A673 (cell line): ENCODE results near the gene SPRED2. TPM values are rescaled to one million over a fixed set of nuclear protein-coding genes. Genes with fewer than 3 reads are reported as not detected.
A peak's percentile ranks its signal among the peaks of the same experiment; 100 is the strongest.

Source experiments
- BruUV-seq: library from RNA; stranded (reverse); fragments of 400-500 nt; replicated peaks from 2 replicates; lab custom pipeline; 2021; lab: Mats Ljungman, UMichigan
- CTCF ChIA-PET: fragments of 300-600 bp; sonication (Branson Sonifier 250); formaldehyde crosslinking; loops from one replicate; lab custom pipeline; 2022; ENCODE audit warnings: antibody characterized with exemption; lab: Charles Lee
- POLR2A ChIA-PET: fragments of 300-600 bp; sonication (Branson Sonifier 250); formaldehyde crosslinking; loops from one replicate; lab custom pipeline; 2022; ENCODE audit warnings: antibody characterized with exemption; ENCODE audit not compliant: low non-redundant PET; lab: Charles Lee
- DNase-seq: peaks from one replicate; pipeline ENCODE4 v3.0.0-alpha.2; 2015; ENCODE audit warnings: low spot score
- H3K27ac ChIP-seq: fragments of 200-600 bp; sonication (generic); 2 replicates; pipeline ENCODE4 v1.5.1; 2016; ENCODE audit warnings: mixed run types, low read depth, mild to moderate bottlenecking, mixed read lengths, antibody characterized with exemption, low read length; ENCODE audit not compliant: poor library complexity, severe bottlenecking
- H3K27me3 ChIP-seq: fragments of 200-600 bp; sonication (generic); replicated peaks from 2 replicates; pipeline ENCODE4 v1.6.1; 2017; ENCODE audit warnings: mixed run types, low read depth, mild to moderate bottlenecking, mixed read lengths, antibody characterized with exemption, low read length; ENCODE audit not compliant: insufficient read depth, poor library complexity
- H3K36me3 ChIP-seq: fragments of 200-600 bp; sonication (generic); 2 replicates; pipeline ENCODE4 v1.6.1; 2016; ENCODE audit warnings: mixed run types, mild to moderate bottlenecking, mixed read lengths, antibody characterized with exemption, low read length; ENCODE audit not compliant: insufficient read depth, poor library complexity, severe bottlenecking
- H3K4me1 ChIP-seq: fragments of 200-600 bp; sonication (generic); 2 replicates; pipeline ENCODE4 v1.6.1; 2017; ENCODE audit warnings: mixed run types, mild to moderate bottlenecking, mixed read lengths, antibody characterized with exemption, low read length; ENCODE audit not compliant: insufficient read depth, poor library complexity, severe bottlenecking
- H3K4me3 ChIP-seq: fragments of 200-600 bp; sonication (generic); 2 replicates; pipeline ENCODE4 v1.5.1; 2016; ENCODE audit warnings: low read depth, mixed run types, mild to moderate bottlenecking, mixed read lengths, low read length; ENCODE audit not compliant: poor library complexity, severe bottlenecking
- H3K9me3 ChIP-seq: fragments of 200-600 bp; sonication (generic); 2 replicates; pipeline ENCODE4 v1.6.1; 2016; ENCODE audit warnings: mixed run types, low read depth, mild to moderate bottlenecking, mixed read lengths, antibody characterized with exemption, low read length; ENCODE audit not compliant: poor library complexity, severe bottlenecking
- EZH2 ChIP-seq: fragments of 200-600 bp; sonication (generic); IDR thresholded peaks from 2 replicates; pipeline ENCODE4 v1.6.1; 2017; ENCODE audit warnings: borderline replicate concordance, low read depth, mild to moderate bottlenecking, mixed read lengths, antibody characterized with exemption, low read length; ENCODE audit not compliant: poor library complexity, severe bottlenecking
- intact Hi-C: fragments of 100-400 bp; cut with micrococcal nuclease; formaldehyde crosslinking; loops from one replicate; pipeline ENCODE4 v1.10.0; 2022; ENCODE audit not compliant: unreplicated experiment
- total RNA-seq: library from RNA; stranded (reverse); gene quantifications from 2 replicates; pipeline ENCODE4 v1.2.3, GENCODE V29; 2021
- TF ChIP-seq, protein P1 (sequence below): fragments of 300-800, 200-600 bp; sonication (generic); conservative IDR thresholded peaks from 2 replicates; pipeline ENCODE4 v1.5.1; 2017; ENCODE audit warnings: low read depth, mild to moderate bottlenecking, antibody characterized with exemption, low read length, moderate library complexity, mixed read lengths

The SPRED2 gene
- total RNA-seq, 1 experiment from 2014 or later, result 79.4 TPM

DNA sequence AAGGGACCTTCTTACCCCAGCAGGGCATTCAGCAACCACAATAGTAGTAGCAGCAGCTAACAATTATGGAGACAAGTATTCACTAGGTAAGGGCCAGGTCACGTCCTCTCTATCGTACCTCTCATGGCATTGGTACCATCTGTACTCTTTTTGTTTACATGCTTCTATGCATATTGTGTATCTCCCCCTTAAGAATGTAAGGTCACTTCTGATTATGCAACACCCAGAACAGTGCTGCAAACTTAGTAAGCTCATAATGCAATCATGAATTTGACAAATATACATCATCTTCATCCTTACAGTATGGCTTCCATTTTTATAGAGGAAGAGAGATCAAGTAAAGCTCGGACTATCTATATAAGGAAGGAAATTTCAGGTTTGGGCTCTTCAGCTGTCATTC lies 46.1 kb downstream of the SPRED2 start:
- Histone ChIP-seq H3K4me3 (no peak overlapping the region), H3K27me3 (no peaks in the 10 kb centered on the region), H3K4me1 (peaks cover 56% of the 10 kb centered on the region), H3K9me3 (no peaks in the 10 kb centered on the region), H3K27ac (no peak overlapping the region), H3K36me3 (no peaks in the 10 kb centered on the region)
- BruUV-seq, result no TSS peak
- ChIA-PET POLR2A (no interaction called here), CTCF (no interaction called here)
- TF ChIP-seq EZH2, result no peak
- TF ChIP-seq, protein P1, sequence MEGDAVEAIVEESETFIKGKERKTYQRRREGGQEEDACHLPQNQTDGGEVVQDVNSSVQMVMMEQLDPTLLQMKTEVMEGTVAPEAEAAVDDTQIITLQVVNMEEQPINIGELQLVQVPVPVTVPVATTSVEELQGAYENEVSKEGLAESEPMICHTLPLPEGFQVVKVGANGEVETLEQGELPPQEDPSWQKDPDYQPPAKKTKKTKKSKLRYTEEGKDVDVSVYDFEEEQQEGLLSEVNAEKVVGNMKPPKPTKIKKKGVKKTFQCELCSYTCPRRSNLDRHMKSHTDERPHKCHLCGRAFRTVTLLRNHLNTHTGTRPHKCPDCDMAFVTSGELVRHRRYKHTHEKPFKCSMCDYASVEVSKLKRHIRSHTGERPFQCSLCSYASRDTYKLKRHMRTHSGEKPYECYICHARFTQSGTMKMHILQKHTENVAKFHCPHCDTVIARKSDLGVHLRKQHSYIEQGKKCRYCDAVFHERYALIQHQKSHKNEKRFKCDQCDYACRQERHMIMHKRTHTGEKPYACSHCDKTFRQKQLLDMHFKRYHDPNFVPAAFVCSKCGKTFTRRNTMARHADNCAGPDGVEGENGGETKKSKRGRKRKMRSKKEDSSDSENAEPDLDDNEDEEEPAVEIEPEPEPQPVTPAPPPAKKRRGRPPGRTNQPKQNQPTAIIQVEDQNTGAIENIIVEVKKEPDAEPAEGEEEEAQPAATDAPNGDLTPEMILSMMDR, result no peak
- no peak for DNase-seq
- intact Hi-C loops, result no loop called here

DNA sequence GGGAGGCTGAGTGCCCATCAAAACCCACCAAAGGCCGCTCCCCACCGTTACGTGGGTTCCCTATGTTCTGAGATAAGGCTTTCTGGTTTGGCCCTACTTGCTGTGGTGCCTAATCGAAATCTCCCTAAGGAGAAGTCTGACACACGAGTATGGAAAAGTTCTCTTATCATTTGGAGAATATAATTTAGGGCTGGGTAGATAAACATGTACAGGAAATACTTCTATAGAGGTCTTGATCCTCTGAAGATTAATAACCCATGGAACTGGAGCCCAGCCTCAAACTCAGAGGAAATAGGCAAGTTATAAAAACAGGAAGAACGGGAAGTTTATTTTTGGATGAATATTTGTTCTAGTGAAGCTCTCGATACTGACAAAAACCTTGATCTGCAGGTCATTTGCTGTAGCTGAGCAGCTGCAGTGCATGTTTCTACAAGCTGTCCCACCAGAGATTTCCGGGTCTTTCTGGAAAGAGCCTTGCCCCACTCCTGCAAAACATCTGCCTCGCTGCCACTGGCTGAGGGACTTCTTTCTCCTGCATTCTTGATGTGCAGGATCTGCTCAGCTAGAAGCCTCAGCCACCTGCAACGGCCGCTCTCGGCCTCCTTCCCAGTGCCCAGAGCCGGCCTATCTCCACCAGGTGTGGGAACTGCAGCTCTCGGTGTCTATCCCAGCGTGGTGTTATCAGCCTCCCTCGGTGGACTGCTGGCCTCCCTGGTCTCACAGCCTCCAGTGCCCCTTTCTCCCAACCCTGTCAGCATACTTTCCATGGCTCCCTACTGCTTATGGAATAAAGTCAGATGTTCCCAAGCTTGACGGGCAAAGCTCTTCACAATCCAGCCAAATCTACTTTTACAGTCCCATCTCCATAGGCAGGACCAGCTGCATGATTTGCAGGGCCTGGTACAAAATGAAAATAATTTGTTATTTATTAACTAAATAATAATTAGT lies 48.6 kb downstream of the SPRED2 start:
- Histone ChIP-seq H3K4me1 (peaks cover 52% of the 10 kb centered on the region), H3K27me3 (no peaks in the 10 kb centered on the region), H3K9me3 (no peaks in the 10 kb centered on the region), H3K27ac (peak overlapping the region; percentile 69), H3K36me3 (no peaks in the 10 kb centered on the region), H3K4me3 (no peak overlapping the region)
- no TSS peak for BruUV-seq
- intact Hi-C loops, result no loop called here
- DNase-seq, result no peak
- TF ChIP-seq EZH2, result no peak
- TF ChIP-seq, protein P1, result no peak
- CTCF ChIA-PET, result interaction anchor here (0.6 kb wide), 1 partner anchor 258 kb away, joined by 6 read pairs; no protein-coding TSS in a partner anchor
- POLR2A ChIA-PET, result no interaction called here

DNA sequence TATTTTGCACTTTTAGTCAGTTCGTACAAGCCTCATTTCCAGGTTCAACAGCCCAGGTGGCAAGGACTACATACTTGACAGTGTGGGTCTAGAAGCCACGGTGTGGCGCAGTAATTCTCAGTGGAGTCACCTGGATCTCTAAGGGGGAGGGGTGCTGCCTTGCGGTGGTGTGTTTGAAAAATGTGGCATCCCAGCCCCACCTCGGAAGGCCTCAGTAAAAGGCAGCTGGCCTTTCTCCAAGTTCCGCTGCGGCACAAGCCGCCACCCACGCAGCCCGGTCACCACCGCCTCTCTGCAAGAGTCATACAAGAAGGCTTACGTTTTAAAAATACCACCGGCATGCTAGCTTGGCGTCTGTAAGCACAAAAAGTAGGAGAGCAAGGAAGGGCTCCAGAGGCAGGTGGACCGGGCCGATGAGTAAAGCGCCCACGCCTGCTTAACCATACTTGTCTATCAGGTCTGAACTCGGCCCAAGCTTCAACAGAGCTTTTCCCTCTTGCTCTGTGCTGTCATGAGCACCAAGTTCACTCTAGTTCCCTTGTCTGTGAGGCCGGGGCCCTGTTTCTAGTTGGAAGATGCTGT lies 49.5 kb downstream of the SPRED2 start:
- Histone ChIP-seq H3K4me3 (no peak overlapping the region), H3K36me3 (no peaks in the 10 kb centered on the region), H3K9me3 (no peaks in the 10 kb centered on the region), H3K27ac (peak overlapping the region; percentile 69), H3K27me3 (no peaks in the 10 kb centered on the region), H3K4me1 (peaks cover 49% of the 10 kb centered on the region)
- TF ChIP-seq, protein P1, result no peak
- no peak for TF ChIP-seq EZH2
- POLR2A ChIA-PET, result no interaction called here
- no TSS peak for BruUV-seq
- intact Hi-C loops, result no loop called here
- peak; percentile 82 for DNase-seq
- CTCF ChIA-PET, result no interaction called here
